Daoy (cell line): ENCODE results near the gene GAREM1. TPM values are rescaled to one million over a fixed set of nuclear protein-coding genes. Genes with fewer than 3 reads are reported as not detected.

Source experiments
- DNase-seq: peaks from one replicate; pipeline ENCODE4 v3.0.0-alpha.2; 2015; ENCODE audit warnings: low read depth
- total RNA-seq: library from RNA; depleted of rRNA; stranded (reverse); fragments of >200 nt; shearing (Covaris generic); gene quantifications from 2 replicates; pipeline ENCODE4 v1.2.3, GENCODE V29; 2014

The GAREM1 gene
- total RNA-seq, 1 experiment from 2014 or later, result 2.2 TPM

DNA sequence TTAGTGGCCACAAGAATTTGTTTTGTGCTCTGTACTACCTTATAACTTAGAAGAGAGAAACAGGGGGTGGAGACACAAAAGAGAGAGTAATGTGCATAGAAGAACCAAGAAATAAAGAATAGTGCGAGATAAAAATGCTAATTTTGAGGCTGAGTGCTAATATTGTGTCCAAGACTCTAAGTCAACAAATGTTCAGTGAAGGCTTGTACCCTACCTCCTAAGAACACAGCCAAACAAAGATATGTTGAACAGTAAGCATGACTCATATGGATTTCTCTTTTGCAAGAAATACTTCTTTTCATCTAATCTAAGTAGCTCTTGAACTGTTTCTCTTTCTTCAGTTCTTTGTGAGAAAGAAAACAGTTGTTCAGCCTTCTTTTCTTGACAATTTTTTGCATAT, 45.2 kb downstream of the GAREM1 start:
- DNase-seq, result no peak

DNA sequence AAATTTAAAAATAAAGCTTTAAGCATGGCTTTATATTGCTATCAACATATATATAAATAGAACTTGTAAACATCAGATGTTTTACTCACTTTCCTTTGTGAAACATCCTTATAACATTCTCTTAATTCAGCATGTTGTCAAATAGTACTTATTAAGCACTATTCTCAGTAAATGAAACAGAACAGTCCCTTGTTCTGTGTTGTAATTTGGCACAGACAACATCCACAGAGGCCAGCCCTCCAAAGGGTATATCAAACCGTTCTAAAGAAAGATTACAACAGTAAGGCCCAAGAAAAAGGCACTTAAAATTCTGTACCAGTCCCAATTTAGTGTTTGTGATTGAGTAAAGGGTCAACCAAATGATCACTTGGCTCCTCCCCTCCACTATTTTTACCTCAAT, 46.0 kb downstream of the GAREM1 start:
- no peak for DNase-seq

DNA sequence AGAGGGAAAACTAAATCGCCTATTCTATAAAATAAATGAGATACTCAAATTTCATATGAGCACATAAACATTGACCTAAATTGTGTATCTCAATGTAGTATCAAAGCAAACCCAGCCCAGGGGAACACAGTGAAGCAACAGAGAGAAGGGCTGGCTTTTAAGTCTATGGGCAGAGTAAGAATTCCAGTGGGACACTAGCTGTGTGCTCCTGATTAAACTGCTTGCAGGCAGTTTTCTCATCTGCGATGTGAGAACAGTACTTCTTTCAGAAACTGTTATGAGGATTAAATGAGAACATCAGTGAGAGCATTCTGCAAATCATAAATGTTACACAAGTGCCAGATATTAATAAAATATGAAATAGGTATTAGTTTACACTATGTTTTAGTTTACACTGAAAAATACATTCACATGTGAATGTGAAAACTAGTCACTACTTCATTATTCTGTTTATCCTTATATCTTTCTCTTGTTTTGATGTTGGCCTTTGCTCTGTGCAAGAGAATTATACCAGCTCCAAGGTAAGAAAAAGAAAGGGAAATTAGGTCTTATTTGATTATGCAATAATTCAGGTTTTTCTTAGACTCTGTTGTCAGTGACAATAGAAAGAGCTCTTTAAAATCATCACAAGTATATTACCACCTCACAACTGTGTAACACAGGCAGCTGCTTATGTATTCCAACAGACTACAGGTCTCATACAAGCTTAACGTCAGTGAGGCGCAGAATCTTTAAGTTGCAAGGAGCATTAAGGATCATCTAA, 47.5 kb downstream of the GAREM1 start:
- no peak for DNase-seq

GRCh38 chr18:32422201-32422600, 48.5 kb downstream of the GAREM1 start:
- DNase-seq, result no peak

GRCh38 chr18:32420084-32420750, 50.5 kb downstream of the GAREM1 start:
- DNase-seq, result no peak

- DNase-seq, result no peak
Observed at GRCh38 chr18:32418148-32418547, 52.5 kb downstream of the GAREM1 start.

- DNase-seq, result no peak
Observed at GRCh38 chr18:32405588-32405987, 65.1 kb downstream of the GAREM1 start.

DNA sequence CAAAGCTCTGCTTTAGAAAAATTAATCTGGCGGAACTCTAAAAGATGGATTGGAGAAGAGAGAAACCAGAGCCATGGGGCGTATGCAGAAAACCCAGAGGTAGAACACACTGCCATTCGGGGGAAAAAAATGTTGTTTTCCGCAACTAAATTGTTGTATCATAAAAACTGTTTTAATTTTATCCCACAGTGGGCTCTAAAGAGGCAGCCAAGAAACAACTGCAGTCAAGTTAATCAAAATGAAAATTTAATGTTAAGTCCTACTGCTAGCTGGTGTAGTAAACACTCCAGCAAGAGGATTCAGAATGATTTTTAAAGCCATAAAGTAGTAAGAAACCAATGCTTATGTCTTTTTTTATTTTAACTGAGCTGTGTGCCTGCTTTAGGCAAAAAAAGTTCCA, 69.1 kb downstream of the GAREM1 start:
- no peak for DNase-seq

DNA sequence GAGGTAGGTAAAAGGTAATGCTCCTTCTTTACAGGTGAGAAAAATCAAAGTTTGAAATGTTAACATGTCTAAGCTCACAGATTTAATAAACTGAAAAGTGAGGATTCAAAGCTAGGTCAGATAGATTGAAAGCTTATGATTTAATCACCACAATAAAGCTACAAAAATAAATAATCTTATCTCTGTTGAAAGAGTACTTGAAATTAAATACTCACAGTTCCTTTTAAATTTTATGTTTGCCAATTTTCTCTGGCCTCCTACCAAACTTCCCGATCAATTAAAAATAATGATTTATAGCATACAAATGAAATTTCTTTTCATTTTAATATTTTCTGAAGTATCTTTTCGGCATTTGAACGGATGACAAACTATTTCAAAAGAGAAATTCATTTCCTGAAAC, 77.3 kb downstream of the GAREM1 start:
- DNase-seq, result no peak

GRCh38 chr18:32391126-32391525, 79.6 kb downstream of the GAREM1 start:
- DNase-seq, result no peak

- DNase-seq, result no peak
Observed at GRCh38 chr18:32389858-32390257, 80.8 kb downstream of the GAREM1 start.

DNA sequence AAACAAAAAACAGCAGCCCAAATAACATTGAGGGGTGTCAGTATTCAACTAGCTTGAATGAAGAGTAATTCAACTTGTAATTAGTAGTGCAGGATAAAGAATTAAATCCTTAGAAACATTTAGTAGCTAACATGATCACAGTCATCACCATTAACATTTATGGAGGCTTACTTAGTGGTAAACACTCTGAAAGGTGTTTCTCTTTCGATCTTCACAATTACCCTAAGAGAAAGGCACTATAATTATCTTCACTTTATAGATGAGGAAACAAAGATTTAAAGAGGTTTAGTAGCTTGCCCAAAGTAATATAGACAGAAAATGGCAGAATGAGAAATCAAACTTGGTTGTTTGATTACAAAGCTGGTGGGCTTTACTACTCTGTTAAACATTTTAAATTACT, 81.5 kb downstream of the GAREM1 start:
- no peak for DNase-seq

- DNase-seq, result no peak
Observed at GRCh38 chr18:32386471-32386870, 84.2 kb downstream of the GAREM1 start.

DNA sequence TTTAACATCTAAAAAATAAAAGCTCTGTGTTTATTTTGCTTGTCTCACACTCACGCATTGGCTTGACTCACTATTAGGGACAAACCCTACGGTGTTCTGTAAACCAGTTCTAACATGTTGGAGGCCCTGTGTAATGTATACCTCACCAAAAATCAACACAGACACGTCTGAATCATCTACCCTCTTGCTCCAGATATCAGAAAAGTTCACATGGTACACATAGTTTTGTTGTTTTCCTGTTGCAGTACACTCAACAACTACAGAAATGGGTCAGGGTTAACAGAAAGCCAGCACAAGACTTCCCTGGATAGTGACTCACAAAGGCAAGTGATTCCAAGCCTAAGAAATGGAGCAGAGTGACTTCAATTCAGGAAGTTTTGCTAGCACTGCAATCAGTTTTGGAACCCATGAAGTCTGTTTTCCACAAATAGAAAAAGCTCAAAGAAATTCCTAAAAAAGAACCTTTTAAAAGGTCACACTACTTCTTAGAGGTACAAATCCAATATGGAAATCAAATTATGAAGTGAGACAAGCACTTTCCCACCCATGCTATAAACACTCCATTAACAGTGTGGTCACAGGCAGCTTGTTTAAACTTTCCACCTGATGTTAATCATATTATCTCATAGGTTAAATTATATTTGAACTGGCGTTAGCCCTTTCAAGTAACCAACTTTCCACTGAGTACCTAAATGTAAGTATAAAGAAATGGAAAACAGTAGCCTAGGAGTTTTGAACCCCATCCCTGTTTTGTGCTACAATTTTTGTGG, 87.4 kb downstream of the GAREM1 start:
- DNase-seq, result peak; percentile 82

GRCh38 chr18:32381761-32382160, 88.9 kb downstream of the GAREM1 start:
- no peak for DNase-seq

GRCh38 chr18:32380559-32380958, 90.1 kb downstream of the GAREM1 start:
- peak; percentile 25 for DNase-seq

DNA sequence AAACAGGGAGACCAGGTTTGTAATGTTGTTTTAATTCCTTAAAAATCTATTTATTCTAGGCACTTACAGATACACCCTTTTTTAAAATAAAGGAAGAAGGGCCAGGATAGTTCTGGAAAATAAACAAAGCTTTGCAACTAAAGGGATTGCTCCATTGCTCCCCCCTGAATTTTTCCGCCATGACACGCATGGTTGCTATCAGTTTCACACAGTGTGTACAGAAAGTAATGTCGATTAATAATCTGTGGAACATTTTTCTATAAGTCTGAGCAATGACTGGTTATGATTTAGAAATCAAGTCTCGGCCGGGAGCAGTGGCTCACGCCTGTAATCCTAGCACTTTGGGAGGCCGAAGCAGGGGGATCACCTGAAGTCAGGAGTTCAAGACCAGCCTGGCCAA, 90.8 kb downstream of the GAREM1 start:
- DNase-seq, result no peak

DNA sequence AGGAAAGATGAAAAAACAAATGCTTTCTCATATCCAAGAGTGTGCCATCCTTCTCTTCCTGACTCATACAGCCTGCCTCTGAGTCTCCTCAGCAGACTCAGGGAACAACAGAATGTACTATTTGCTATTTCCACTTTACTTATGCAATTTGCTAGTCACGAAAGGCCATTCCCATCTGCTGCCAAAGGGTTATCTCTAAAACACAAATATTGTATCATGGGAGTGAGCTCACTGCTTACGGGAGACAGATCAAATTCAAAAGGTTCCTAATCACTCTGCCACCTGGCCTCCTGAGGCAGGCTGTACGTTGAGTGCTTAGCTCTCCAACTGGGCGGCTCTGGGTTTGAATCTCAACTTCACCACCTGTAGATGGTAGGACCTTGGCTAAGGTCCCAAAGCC, 92.0 kb downstream of the GAREM1 start:
- DNase-seq, result peak; percentile 42

DNA sequence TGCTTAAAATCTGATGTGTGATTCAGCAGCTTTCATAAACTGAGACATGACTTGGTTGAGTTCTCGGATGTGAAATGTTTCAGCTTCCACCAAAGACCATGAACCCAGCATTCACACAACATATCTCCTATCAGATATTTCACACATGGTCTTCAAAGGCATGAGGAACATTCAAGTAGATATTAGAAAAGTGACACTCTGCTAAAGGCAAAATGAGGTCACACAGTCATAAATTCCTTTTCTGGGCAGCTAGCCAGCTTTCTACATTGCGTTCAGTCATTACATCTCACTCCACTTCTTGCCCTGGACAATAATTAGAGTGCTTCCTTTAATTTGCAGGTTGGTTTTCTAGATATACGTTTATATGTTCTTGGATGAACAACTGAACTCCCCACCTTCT, 96.7 kb downstream of the GAREM1 start:
- DNase-seq, result peak; percentile 34

DNA sequence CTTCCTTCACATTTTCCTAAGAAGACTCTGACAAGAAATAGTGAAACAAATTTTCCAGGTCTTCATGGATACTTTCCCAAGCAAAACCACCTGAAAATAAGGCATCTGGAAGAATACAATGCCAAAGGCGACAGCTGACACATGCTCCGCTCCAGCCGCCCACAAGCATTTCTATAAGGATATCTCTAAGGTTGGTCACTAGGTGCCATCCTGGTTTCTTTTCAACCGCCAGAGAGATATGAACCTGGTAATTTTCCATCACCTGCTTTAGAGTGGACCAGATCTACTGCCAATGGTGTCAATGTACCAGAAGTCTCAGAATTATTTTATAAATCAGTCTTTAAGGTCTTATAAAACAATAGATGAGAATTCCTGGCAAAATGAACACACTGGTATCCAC, 97.2 kb downstream of the GAREM1 start:
- DNase-seq, result no peak

DNA sequence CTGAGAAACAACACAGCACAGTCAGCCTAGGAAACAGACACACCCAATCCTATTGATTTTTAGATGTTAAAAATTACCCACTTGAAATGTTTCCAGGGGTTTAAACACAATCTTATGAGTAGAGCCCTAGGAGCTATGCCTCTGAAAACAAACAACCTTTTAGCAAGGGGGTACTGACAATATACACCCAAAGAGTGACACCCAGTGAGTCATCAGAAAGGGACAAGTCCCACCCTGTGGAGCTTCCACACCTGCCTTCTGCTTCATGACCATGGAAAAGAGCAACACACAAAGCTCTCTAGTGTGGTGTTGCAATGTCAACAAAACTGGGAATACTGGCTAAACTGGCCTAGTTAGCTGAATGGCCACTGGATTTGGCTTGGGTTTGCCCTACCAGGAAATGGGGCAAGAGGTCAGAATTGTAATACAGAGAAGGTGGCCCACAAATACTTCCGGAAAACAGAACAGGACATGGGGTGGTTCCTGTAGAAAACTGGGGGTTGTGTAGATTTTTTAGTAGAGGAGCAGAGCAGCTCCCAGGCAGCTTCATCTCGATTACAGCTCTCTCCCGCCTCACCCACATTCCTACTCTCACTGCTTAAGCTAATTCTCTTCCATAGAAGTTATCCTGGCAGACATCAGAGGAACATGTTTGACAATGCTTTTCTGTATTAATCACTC, 98.2 kb downstream of the GAREM1 start:
- DNase-seq, result peak; percentile 24

- no peak for DNase-seq
Observed at GRCh38 chr18:32372047-32372380, 98.7 kb downstream of the GAREM1 start.
